Measurements from ENCODE around the gene BRMS1L. TPM values are rescaled to one million over a fixed set of nuclear protein-coding genes. Genes with fewer than 3 reads are reported as not detected.

The BRMS1L gene
- total and polyA plus RNA-seq, 2 of the 13 experiments (the other 11 are each of a cell fraction or from before 2014, with no cell fraction given) = 21.1 to 23.8 TPM

GRCh38 chr14:35826218-35826951 lies at the start of gene BRMS1L (continued):
- TF ChIP-seq ZNF512B (CRISPR knock-in tag; IDR thresholded peaks at IDR 0.05; ENCODE audit: borderline replicate concordance) = peak; percentile 83; the same call in 1 of the 2 replicates
- TF ChIP-seq JUND (CRISPR knock-in tag; IDR thresholded peaks at IDR 0.05) = peak; percentile 88
- TF ChIP-seq PAF1 (CRISPR knock-in tag; IDR thresholded peaks at IDR 0.05) = no peak
- TF ChIP-seq RXRA (CRISPR knock-in tag; IDR thresholded peaks at IDR 0.05) = peak; percentile 96
- peak; percentile 96 for TF ChIP-seq PREB (CRISPR knock-in tag; IDR thresholded peaks at IDR 0.05)
- TF ChIP-seq KLF6 (CRISPR knock-in tag; IDR thresholded peaks at IDR 0.05) = peak; percentile 99
- peak; percentile 94 for TF ChIP-seq RBM22 (optimal IDR thresholded peaks at IDR 0.05; ENCODE audit: low read length)
- peak; percentile 88 for TF ChIP-seq AGO1 (IDR thresholded peaks at IDR 0.05; ENCODE audit: low read depth, low read length, poor library complexity, severe bottlenecking)
- no peak for TF ChIP-seq SMC3 (IDR thresholded peaks at IDR 0.05; ENCODE audit: low read length)
- TF ChIP-seq ZNF703 (CRISPR knock-in tag; IDR thresholded peaks at IDR 0.05; ENCODE audit: borderline replicate concordance) = 0 out of 2 replicates have a peak, but pooled peaks have one; percentile 79
- peak; percentile 59 for TF ChIP-seq ONECUT2 (CRISPR knock-in tag; IDR thresholded peaks at IDR 0.05)
- no peak; the same call in 1 of the 2 replicates for TF ChIP-seq ZNF234 (CRISPR knock-in tag; conservative IDR thresholded peaks at IDR 0.05)
- TF ChIP-seq ZNF552 (CRISPR knock-in tag; IDR thresholded peaks at IDR 0.05; ENCODE audit: borderline replicate concordance) = peak; percentile 98; the same call in 1 of the 2 replicates
- TF ChIP-seq CENPBD1 (CRISPR knock-in tag; IDR thresholded peaks at IDR 0.05; ENCODE audit: borderline replicate concordance, low read depth) = peak; percentile 96; the same call in 1 of the 2 replicates
- peak; percentile 100 for TF ChIP-seq KLF13 (CRISPR knock-in tag; IDR thresholded peaks at IDR 0.05)
- TF ChIP-seq, protein P1, sequence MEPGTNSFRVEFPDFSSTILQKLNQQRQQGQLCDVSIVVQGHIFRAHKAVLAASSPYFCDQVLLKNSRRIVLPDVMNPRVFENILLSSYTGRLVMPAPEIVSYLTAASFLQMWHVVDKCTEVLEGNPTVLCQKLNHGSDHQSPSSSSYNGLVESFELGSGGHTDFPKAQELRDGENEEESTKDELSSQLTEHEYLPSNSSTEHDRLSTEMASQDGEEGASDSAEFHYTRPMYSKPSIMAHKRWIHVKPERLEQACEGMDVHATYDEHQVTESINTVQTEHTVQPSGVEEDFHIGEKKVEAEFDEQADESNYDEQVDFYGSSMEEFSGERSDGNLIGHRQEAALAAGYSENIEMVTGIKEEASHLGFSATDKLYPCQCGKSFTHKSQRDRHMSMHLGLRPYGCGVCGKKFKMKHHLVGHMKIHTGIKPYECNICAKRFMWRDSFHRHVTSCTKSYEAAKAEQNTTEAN (CRISPR knock-in tag; conservative IDR thresholded peaks at IDR 0.05) = 0 out of 2 replicates have a peak, but pooled peaks have one; percentile 35
- TF ChIP-seq, protein P2, sequence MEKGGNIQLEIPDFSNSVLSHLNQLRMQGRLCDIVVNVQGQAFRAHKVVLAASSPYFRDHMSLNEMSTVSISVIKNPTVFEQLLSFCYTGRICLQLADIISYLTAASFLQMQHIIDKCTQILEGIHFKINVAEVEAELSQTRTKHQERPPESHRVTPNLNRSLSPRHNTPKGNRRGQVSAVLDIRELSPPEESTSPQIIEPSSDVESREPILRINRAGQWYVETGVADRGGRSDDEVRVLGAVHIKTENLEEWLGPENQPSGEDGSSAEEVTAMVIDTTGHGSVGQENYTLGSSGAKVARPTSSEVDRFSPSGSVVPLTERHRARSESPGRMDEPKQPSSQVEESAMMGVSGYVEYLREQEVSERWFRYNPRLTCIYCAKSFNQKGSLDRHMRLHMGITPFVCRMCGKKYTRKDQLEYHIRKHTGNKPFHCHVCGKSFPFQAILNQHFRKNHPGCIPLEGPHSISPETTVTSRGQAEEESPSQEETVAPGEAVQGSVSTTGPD (CRISPR knock-in tag; IDR thresholded peaks at IDR 0.05) = peak; percentile 82; the same call in 1 of the 2 replicates
- TF ChIP-seq ZNF207 (IDR thresholded peaks at IDR 0.05; ENCODE audit: borderline replicate concordance) = no peak
- TF ChIP-seq POLR2AphosphoS2 (IDR thresholded peaks at IDR 0.05; ENCODE audit: low read depth, low read length) = peak; percentile 71; the same call in 1 of the 2 replicates
- TF ChIP-seq, protein P3, sequence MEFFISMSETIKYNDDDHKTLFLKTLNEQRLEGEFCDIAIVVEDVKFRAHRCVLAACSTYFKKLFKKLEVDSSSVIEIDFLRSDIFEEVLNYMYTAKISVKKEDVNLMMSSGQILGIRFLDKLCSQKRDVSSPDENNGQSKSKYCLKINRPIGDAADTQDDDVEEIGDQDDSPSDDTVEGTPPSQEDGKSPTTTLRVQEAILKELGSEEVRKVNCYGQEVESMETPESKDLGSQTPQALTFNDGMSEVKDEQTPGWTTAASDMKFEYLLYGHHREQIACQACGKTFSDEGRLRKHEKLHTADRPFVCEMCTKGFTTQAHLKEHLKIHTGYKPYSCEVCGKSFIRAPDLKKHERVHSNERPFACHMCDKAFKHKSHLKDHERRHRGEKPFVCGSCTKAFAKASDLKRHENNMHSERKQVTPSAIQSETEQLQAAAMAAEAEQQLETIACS (CRISPR knock-in tag; IDR thresholded peaks at IDR 0.05) = peak; percentile 64
- peak; percentile 100 for TF ChIP-seq SNAI1 (CRISPR knock-in tag; IDR thresholded peaks at IDR 0.05; ENCODE audit: borderline replicate concordance)

Data from HepG2 (cell line).